Activated T-cell treated with anti-CD3 and anti-CD28 coated beads for 1 hour (primary cell): Measurements from ENCODE around the gene TANK.
"Not testable (repeated sequence)": the region's sequence is repeated elsewhere in the genome, so short reads cannot be mapped to it uniquely, and the experiment has no call there.

Experiments
- DNase-seq: peaks from one replicate; pipeline ENCODE4 v3.0.0-alpha.2; 2020; ENCODE audit warnings: low read depth

The TANK gene

GRCh38 chr2:161169335-161169734, 9.1 kb downstream of the TANK start:
- DNase-seq: no peak

- DNase-seq: no peak
Observed at GRCh38 chr2:161170377-161170776, 10.1 kb downstream of the TANK start.

- DNase-seq: no peak
Observed at GRCh38 chr2:161170958-161171932, 11.0 kb downstream of the TANK start.

- no peak for DNase-seq
Observed at GRCh38 chr2:161172901-161173540, 12.8 kb downstream of the TANK start.

- DNase-seq: no peak
Observed at GRCh38 chr2:161173541-161174194, 13.4 kb downstream of the TANK start.

GRCh38 chr2:161177969-161178368, 17.7 kb downstream of the TANK start:
- no peak for DNase-seq

GRCh38 chr2:161178756-161179155, 18.5 kb downstream of the TANK start:
- DNase-seq: no peak

- DNase-seq: no peak
Observed at GRCh38 chr2:161190050-161190449, 29.8 kb downstream of the TANK start.

GRCh38 chr2:161195602-161196001, 35.4 kb downstream of the TANK start:
- not testable (repeated sequence) for DNase-seq

- no peak for DNase-seq
Observed at GRCh38 chr2:161199912-161200701, 39.9 kb downstream of the TANK start.

- DNase-seq: no peak
Observed at GRCh38 chr2:161204846-161205245, 44.6 kb downstream of the TANK start.

- no peak for DNase-seq
Observed at GRCh38 chr2:161206471-161207032, 46.3 kb downstream of the TANK start.

GRCh38 chr2:161207941-161208340, 47.7 kb downstream of the TANK start:
- no peak for DNase-seq

- DNase-seq: no peak
Observed at GRCh38 chr2:161208527-161209139, 48.4 kb downstream of the TANK start.

GRCh38 chr2:161209902-161210301, 49.7 kb downstream of the TANK start:
- DNase-seq: no peak

GRCh38 chr2:161217597-161218185, 57.5 kb downstream of the TANK start:
- no peak for DNase-seq

GRCh38 chr2:161219211-161219610, 59.0 kb downstream of the TANK start:
- no peak for DNase-seq

- DNase-seq: no peak
Observed at GRCh38 chr2:161223139-161223732, 63.0 kb downstream of the TANK start.

GRCh38 chr2:161228511-161229240, 68.4 kb downstream of the TANK start:
- DNase-seq: no peak

- no peak for DNase-seq
Observed at GRCh38 chr2:161230959-161231358, 70.7 kb downstream of the TANK start.
